HEK293T (cell line): ENCODE measurements around the gene ADAMTS4.

ENCODE experiments used
- CTCF ChIA-PET: fragments of 350-600 bp; formaldehyde crosslinking; extraction: SDS; loops from one replicate; lab custom pipeline; 2021; ENCODE audit warnings: antibody characterized with exemption, inconsistent platforms; lab: Yijun Ruan, JAX
- POLR2A ChIA-PET: fragments of 350-600 bp; formaldehyde crosslinking; extraction: SDS; loops from one replicate; lab custom pipeline; 2020; ENCODE audit warnings: antibody characterized with exemption, inconsistent platforms; lab: Yijun Ruan, JAX
- DNase-seq: peaks from one replicate; pipeline ENCODE4 v3.0.0; 2012; ENCODE audit warnings: mixed read lengths; ENCODE audit errors: extremely low spot score
- ARNT ChIP-seq: fragments of 450-650 bp; IDR thresholded peaks from 2 replicates; pipeline ENCODE4 v1.6.1; 2017; ENCODE audit warnings: mild to moderate bottlenecking
- BHLHE40 ChIP-seq: fragments of 450-650 bp; IDR thresholded peaks from 2 replicates; pipeline ENCODE4 v1.6.1; 2016; ENCODE audit warnings: mild to moderate bottlenecking, moderate library complexity, borderline replicate concordance
- CTBP1 ChIP-seq: fragments of 450-650 bp; IDR thresholded peaks from 2 replicates; pipeline ENCODE4 v1.6.1; 2016; ENCODE audit warnings: borderline replicate concordance
- ELF4 ChIP-seq: fragments of 450-650 bp; IDR thresholded peaks from 2 replicates; pipeline ENCODE4 v1.6.1; 2017; ENCODE audit warnings: antibody characterized with exemption
- FOXA1 ChIP-seq: fragments of 450-650 bp; IDR thresholded peaks from 2 replicates; pipeline ENCODE4 v1.6.1; 2016; ENCODE audit warnings: mild to moderate bottlenecking
- FOXK2 ChIP-seq: fragments of 450-650 bp; IDR thresholded peaks from 2 replicates; pipeline ENCODE4 v1.6.1; 2016; ENCODE audit warnings: mild to moderate bottlenecking
- FOXM1 ChIP-seq: fragments of 450-650 bp; IDR thresholded peaks from 2 replicates; pipeline ENCODE4 v1.6.1; 2017; ENCODE audit warnings: mild to moderate bottlenecking, borderline replicate concordance
- HDGF ChIP-seq: fragments of 450-650 bp; IDR thresholded peaks from 2 replicates; pipeline ENCODE4 v1.6.1; 2017; ENCODE audit warnings: antibody characterized with exemption, borderline replicate concordance
- L3MBTL2 ChIP-seq: fragments of 450-650 bp; conservative IDR thresholded peaks from 2 replicates; pipeline ENCODE4 v1.6.1; 2016; ENCODE audit warnings: mild to moderate bottlenecking
- LEF1 ChIP-seq: fragments of 450-650 bp; IDR thresholded peaks from 2 replicates; pipeline ENCODE4 v1.6.1; 2017; ENCODE audit warnings: mild to moderate bottlenecking, borderline replicate concordance
- NFRKB ChIP-seq: fragments of 450-650 bp; IDR thresholded peaks from 2 replicates; pipeline ENCODE4 v1.6.1; 2016; ENCODE audit warnings: mild to moderate bottlenecking, moderate library complexity
- SP1 ChIP-seq: fragments of 450-650 bp; IDR thresholded peaks from 2 replicates; pipeline ENCODE4 v1.6.1; 2017
- SUZ12 ChIP-seq: fragments of 450-650 bp; IDR thresholded peaks from 2 replicates; pipeline ENCODE4 v1.6.1; 2016; ENCODE audit warnings: mild to moderate bottlenecking
- TARDBP ChIP-seq: fragments of 450-650 bp; IDR thresholded peaks from 2 replicates; pipeline ENCODE4 v1.6.1; 2016
- ZNF384 ChIP-seq: fragments of 450-650 bp; IDR thresholded peaks from 2 replicates; pipeline ENCODE4 v1.6.1; 2016
- TF ChIP-seq, protein P1 (sequence below): fragments of 450-650 bp; IDR thresholded peaks from 2 replicates; pipeline ENCODE4 v1.6.1; 2016

ADAMTS4 gene

DNA sequence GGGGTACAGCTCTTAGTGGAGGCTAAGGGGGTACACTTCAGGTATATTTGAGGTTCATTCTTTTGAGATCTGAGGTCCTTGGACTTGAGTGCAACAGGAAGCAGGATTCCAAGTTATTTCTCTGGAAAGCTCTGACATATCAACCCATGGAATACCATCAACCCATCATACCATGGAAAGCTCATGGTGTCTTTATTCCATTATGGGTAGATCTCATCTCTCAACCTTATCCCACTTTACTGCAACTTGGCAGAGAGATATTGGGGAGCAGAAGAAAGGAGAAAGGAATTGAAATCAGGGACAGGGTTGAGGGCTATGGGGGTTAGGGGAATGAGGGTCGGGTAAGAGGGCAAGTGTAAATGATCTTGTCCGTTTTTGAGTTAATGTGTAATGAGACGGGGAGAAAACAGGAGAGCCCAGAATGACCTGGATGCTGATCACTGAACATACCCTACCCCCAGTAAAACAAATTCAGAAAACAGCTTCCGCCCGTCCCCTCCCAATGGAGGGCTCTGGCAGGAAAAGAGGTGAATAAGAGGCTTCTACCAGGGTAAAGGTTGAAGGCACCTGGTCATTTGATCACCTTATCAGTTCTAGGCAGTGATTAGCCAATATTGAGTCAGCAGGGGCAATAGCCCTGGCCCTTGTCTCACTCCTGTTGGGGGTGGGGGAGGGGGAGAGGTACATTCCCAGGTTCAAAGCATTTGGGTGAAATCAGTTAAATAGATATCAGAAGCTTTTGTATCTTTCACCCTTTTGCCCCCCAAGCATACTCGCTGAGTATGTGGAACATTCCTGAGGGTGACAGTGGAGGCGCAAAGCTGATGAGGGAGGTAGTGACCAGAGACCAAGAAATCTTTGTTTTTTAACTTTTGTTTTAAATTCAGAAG is 25.2 kb upstream of the ADAMTS4 start:
- ChIA-PET POLR2A (interaction anchor here (1.0 to 2.5 kb wide), 2 partner anchors 22 to 161 kb away, joined by 3 to 10 read pairs; partner anchors contain the start of gene NDUFS2), CTCF (no interaction called here)
- TF ChIP-seq FOXM1, result no peak
- no peak for TF ChIP-seq FOXA1
- TF ChIP-seq, protein P1, sequence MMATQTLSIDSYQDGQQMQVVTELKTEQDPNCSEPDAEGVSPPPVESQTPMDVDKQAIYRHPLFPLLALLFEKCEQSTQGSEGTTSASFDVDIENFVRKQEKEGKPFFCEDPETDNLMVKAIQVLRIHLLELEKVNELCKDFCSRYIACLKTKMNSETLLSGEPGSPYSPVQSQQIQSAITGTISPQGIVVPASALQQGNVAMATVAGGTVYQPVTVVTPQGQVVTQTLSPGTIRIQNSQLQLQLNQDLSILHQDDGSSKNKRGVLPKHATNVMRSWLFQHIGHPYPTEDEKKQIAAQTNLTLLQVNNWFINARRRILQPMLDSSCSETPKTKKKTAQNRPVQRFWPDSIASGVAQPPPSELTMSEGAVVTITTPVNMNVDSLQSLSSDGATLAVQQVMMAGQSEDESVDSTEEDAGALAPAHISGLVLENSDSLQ, result no peak
- TF ChIP-seq L3MBTL2, result no peak
- TF ChIP-seq LEF1, result no peak
- TF ChIP-seq ZNF384, result no peak
- TF ChIP-seq HDGF, result no peak
- no peak for TF ChIP-seq FOXK2
- TF ChIP-seq SUZ12, result no peak
- TF ChIP-seq CTBP1, result no peak
- TF ChIP-seq ARNT, result no peak
- TF ChIP-seq BHLHE40, result no peak
- no peak for TF ChIP-seq ELF4
- TF ChIP-seq TARDBP, result no peak
- TF ChIP-seq SP1, result no peak
- no peak for TF ChIP-seq NFRKB
- no peak for DNase-seq

DNA sequence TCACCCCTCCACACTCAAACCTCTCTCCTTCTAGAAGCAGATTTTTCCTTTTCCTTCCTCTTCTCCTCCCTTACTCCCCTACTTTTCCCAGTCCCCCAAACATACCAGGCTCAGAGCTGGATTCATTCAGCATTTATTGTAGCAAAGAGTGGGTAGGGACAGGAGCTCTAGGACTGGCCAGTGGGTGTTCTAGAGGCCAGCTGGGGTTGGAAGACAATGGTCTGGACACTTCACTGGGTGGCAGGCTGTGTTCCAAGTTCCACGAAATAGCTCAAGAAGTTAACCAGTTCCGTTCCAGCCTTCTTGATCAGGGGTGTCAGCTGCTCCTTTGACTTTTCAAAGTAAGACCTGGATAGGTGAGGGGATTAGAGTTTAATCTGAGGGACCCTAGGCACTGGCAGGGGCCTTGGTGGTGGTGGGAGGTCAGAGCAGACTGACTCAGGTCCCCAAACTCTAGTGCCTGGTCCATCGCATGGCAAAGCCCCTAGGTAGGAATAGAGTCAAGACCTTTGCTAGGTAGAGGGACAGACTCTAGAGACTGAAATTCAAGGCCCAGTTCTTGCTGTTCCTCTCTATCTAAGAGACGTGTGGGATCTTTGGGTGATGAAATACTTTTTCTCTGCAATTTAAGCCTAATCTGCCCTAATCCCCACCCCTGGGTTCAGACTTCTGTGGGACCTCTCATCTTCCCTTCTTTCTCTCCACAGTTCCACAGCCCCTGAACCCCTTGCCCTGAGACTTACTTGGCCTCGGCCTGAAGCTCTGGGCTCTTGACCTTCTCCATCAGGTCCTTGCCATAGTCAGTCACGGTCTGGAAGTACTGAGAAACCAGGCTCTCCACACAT is 23.5 kb upstream of the ADAMTS4 start:
- TF ChIP-seq ZNF384 (no peak), SP1 (no peak), ARNT (no peak), FOXM1 (no peak), LEF1 (no peak), FOXA1 (no peak), L3MBTL2 (no peak), HDGF (no peak), TARDBP (no peak), NFRKB (no peak), FOXK2 (no peak), ELF4 (no peak), SUZ12 (no peak), CTBP1 (no peak), BHLHE40 (no peak)
- TF ChIP-seq, protein P1, result no peak
- POLR2A ChIA-PET, result interaction anchor here (0.6 to 2.5 kb wide), 2 partner anchors 20 to 24 kb away, joined by 3 to 10 read pairs; partner anchors contain the start of gene NDUFS2
- CTCF ChIA-PET, result interaction anchor here (0.6 kb wide), 1 partner anchor 26 kb away, joined by 3 read pairs; no protein-coding TSS in a partner anchor
- no peak for DNase-seq

DNA sequence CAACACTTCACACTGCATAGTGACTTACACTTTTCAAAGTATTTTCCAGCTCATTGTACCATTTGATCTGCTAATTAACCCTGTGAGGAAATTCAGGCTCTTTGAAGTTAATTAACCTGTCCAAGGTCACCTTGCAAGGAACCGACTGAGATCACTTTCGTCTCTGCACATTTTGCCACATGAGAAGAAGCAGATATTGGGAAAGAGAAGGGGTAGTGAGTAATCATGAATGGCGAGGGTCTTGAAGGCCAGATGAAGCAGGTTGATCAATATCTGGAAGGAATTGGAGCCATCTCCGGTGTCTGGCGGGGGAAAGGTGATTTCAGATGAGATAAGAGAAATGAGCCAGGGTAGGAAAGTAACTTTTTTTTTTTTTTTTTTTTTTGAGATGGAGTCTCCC is 21.1 kb upstream of the ADAMTS4 start:
- CTCF ChIA-PET, result interaction anchor here (1.2 kb wide), 1 partner anchor 9 kb away, joined by 5 read pairs; no protein-coding TSS in a partner anchor
- POLR2A ChIA-PET, result interaction anchor here (0.7 to 6.5 kb wide), 2 partner anchors 18 to 180 kb away, joined by 3 to 32 read pairs; partner anchors contain the start of gene NDUFS2
- TF ChIP-seq L3MBTL2, result no peak
- DNase-seq, result no peak

DNA sequence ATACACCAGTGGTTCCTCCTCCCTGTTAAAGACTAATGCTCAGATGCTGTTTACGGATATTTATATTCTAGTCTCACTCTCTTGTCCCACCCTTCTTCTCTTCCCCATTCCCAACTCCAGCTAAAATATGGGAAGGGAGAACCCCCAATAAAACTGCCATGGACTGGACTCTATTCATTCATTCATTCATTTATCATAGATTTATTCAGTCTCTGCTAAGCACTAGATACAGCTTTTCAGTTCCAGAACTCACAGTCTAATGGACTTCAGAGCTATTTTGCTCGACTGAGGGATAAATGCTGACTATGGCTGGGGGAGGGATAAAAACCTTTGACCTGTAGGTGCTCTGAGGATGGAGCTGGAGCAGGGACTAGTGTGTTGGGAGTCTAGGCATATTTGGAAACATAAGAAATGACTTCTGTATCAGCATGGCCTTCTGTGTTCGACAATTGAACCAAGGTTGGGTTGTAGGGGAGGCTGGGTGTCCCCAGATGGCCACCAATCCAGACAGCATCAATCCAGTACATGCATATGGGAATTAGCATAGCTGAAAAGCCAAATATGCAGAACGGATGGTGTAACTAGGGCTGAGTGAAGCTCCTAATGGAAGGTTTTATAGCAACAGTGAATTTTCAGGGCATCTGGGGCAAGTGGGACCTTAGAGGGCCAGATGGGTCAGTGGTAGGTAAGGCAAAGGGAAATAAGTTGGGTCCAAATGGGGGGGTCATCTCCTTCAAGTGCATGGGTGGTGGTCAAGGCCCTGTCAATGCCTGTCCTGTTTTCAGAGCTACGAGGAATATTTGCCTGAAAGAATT is 20.4 kb upstream of the ADAMTS4 start:
- no peak for TF ChIP-seq CTBP1
- TF ChIP-seq LEF1, result no peak
- TF ChIP-seq L3MBTL2, result no peak
- TF ChIP-seq FOXK2, result no peak
- TF ChIP-seq HDGF, result no peak
- TF ChIP-seq ARNT, result no peak
- no peak for TF ChIP-seq SUZ12
- TF ChIP-seq TARDBP, result no peak
- no peak for TF ChIP-seq FOXA1
- no peak for TF ChIP-seq BHLHE40
- TF ChIP-seq SP1, result no peak
- TF ChIP-seq ZNF384, result no peak
- TF ChIP-seq, protein P1, result no peak
- TF ChIP-seq ELF4, result no peak
- no peak for TF ChIP-seq FOXM1
- TF ChIP-seq NFRKB, result no peak
- POLR2A ChIA-PET, result interaction anchor here (0.7 to 6.5 kb wide), 3 partner anchors 17 to 181 kb away, joined by 3 to 32 read pairs (median 3); partner anchors contain the start of genes NDUFS2 and SDHC
- DNase-seq, result no peak
- CTCF ChIA-PET, result interaction anchor here (1.2 kb wide), 1 partner anchor 8 kb away, joined by 5 read pairs; no protein-coding TSS in a partner anchor
